HEK293 (cell line): ENCODE data around the gene KLHL22.

Experiments
- KLF16 ChIP-seq: fragments of 450-650 bp; formaldehyde crosslinking; IDR thresholded peaks from 2 replicates; pipeline ENCODE4 v1.5.1; 2017; ENCODE audit warnings: missing biosample characterization, missing genetic modification characterization
- ZNF146 ChIP-seq: fragments of 450-650 bp; formaldehyde crosslinking; IDR thresholded peaks from 2 replicates; pipeline ENCODE4 v1.5.1; 2016; ENCODE audit warnings: missing biosample characterization, missing genetic modification characterization
- ZNF239 ChIP-seq: fragments of 450-650 bp; formaldehyde crosslinking; IDR thresholded peaks from 2 replicates; pipeline ENCODE4 v1.5.1; 2016; ENCODE audit warnings: missing biosample characterization, missing genetic modification characterization
- TF ChIP-seq, protein P1 (sequence below): fragments of 450-650 bp; formaldehyde crosslinking; IDR thresholded peaks from 2 replicates; pipeline ENCODE4 v1.5.1; 2016; ENCODE audit warnings: missing biosample characterization, missing genetic modification characterization

DNA sequence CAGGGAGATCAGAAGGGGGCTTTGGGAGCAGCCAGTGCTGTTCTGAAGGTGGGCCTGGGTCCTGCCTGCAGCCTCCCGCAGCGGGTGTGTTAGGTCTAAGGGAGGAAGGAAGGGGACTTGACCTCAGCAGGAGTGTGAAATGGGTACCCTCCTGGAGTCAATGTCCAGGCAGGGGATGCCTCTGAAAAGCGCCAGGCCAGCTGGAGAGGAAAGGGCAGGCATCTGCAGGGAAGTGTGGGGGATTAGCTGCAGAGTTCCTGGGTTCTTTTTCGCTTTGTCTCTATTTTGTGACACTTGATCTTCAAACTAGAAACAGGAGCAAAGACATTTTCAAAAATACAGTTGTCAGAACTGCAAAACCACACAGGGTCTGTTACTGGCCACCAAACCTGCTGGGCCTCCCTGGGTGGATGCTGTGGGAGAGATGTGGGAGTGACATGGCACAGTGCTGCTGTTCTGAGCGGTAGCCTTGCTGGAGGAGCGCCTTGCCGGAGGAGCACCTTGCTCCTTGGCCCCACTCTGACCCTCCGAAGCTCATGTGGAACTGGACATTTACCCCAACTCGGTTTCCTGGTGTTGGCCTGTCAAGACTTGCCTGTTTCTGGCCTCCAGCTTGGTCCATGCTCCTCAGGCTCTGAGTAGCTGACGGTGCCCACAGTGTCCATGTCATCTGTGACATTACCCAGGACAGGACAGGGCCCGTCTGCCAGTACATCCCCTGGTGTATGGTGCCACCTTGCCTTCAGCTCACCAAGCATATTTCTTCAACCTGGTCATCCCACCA is 37.7 kb upstream of the KLHL22 start:
- TF ChIP-seq ZNF239 (tag by site-specific recombination) = no peak
- TF ChIP-seq, protein P1, sequence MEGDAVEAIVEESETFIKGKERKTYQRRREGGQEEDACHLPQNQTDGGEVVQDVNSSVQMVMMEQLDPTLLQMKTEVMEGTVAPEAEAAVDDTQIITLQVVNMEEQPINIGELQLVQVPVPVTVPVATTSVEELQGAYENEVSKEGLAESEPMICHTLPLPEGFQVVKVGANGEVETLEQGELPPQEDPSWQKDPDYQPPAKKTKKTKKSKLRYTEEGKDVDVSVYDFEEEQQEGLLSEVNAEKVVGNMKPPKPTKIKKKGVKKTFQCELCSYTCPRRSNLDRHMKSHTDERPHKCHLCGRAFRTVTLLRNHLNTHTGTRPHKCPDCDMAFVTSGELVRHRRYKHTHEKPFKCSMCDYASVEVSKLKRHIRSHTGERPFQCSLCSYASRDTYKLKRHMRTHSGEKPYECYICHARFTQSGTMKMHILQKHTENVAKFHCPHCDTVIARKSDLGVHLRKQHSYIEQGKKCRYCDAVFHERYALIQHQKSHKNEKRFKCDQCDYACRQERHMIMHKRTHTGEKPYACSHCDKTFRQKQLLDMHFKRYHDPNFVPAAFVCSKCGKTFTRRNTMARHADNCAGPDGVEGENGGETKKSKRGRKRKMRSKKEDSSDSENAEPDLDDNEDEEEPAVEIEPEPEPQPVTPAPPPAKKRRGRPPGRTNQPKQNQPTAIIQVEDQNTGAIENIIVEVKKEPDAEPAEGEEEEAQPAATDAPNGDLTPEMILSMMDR = no peak
- TF ChIP-seq KLF16 (tag by site-specific recombination) = no peak
- TF ChIP-seq ZNF146 (tag by site-specific recombination) = no peak
